Parathyroid adenoma (tissue), 2 donors: Measurements from ENCODE around the gene FOXO3.

Source experiments
- H2AFZ ChIP-seq: fragments of 300-600 bp; sonication (generic); one replicate; pipeline ENCODE4 v1.7.0; 2017; ENCODE audit warnings: antibody characterized with exemption, mild to moderate bottlenecking
- H3K27ac ChIP-seq: fragments of 300-600 bp; sonication (generic); one replicate; pipeline ENCODE4 v1.7.0; 2017
- H3K27me3 ChIP-seq: fragments of 300-600 bp; sonication (generic); one replicate; pipeline ENCODE4 v1.7.0; 2017; ENCODE audit warnings: low read length; ENCODE audit not compliant: control insufficient read depth, insufficient read depth
- H3K36me3 ChIP-seq: fragments of 300-600 bp; sonication (generic); one replicate; pipeline ENCODE4 v1.7.0; 2017; ENCODE audit warnings: low read length; ENCODE audit not compliant: control insufficient read depth, insufficient read depth
- H3K4me1 ChIP-seq: fragments of 300-600 bp; sonication (generic); one replicate; pipeline ENCODE4 v1.7.0; 2017; ENCODE audit warnings: control low read depth
- H3K4me2 ChIP-seq: fragments of 300-600 bp; sonication (generic); one replicate; pipeline ENCODE4 v1.7.0; 2017; ENCODE audit warnings: low read length
- H3K4me3 ChIP-seq: fragments of 300-600 bp; sonication (generic); one replicate; pipeline ENCODE4 v1.7.0; 2017; ENCODE audit warnings: low read depth, low read length
- H3K79me2 ChIP-seq: fragments of 300-600 bp; sonication (generic); one replicate; pipeline ENCODE4 v1.7.0; 2017; ENCODE audit warnings: control low read depth
- H3K9ac ChIP-seq: fragments of 300-600 bp; sonication (generic); one replicate; pipeline ENCODE4 v1.7.0; 2017; ENCODE audit warnings: mild to moderate bottlenecking
- H3K9me3 ChIP-seq: fragments of 300-600 bp; sonication (generic); one replicate; pipeline ENCODE4 v1.7.0; 2017; ENCODE audit warnings: low read length; ENCODE audit not compliant: control insufficient read depth
- CTCF ChIP-seq: fragments of 300-600 bp; sonication (generic); IDR thresholded peaks from one replicate; pipeline ENCODE4 v1.7.0; 2017; ENCODE audit warnings: antibody characterized with exemption, mild to moderate bottlenecking
- donor health status: primary hyperparathyroidism.

FOXO3 gene

GRCh38 chr6:108524528-108525248 is 36.0 kb upstream of the FOXO3 start:
- no peak for TF ChIP-seq CTCF
- Histone ChIP-seq H2AFZ (peak overlapping the region; percentile 13), H3K9ac (no peak overlapping the region), H3K4me2 (peak overlapping the region; percentile 31), H3K27ac (no peak overlapping the region), H3K9me3 (no peaks in the 10 kb centered on the region), H3K27me3 (no peaks in the 10 kb centered on the region), H3K4me3 (no peak overlapping the region), H3K4me1 (peaks cover 21% of the 10 kb centered on the region), H3K36me3 (no peaks in the 10 kb centered on the region), H3K79me2 (no peaks in the 10 kb centered on the region)

GRCh38 chr6:108526739-108527174 is 34.0 kb upstream of the FOXO3 start:
- no peak overlapping the region for H3K4me3 ChIP-seq
- H3K9me3 ChIP-seq, result no peaks in the 10 kb centered on the region
- H3K4me2 ChIP-seq, result peak overlapping the region; percentile 8
- no peak overlapping the region for H3K9ac ChIP-seq
- TF ChIP-seq CTCF, result peak; percentile 88
- H3K27ac ChIP-seq, result no peak overlapping the region
- H3K79me2 ChIP-seq, result no peaks in the 10 kb centered on the region
- H3K4me1 ChIP-seq, result peaks cover 21% of the 10 kb centered on the region
- no peak overlapping the region for H2AFZ ChIP-seq
- H3K27me3 ChIP-seq, result no peaks in the 10 kb centered on the region
- no peaks in the 10 kb centered on the region for H3K36me3 ChIP-seq

GRCh38 chr6:108528878-108529277 is 31.8 kb upstream of the FOXO3 start:
- no peak overlapping the region for H2AFZ ChIP-seq
- no peak for TF ChIP-seq CTCF
- H3K27me3 ChIP-seq, result no peaks in the 10 kb centered on the region
- no peak overlapping the region for H3K27ac ChIP-seq
- H3K9me3 ChIP-seq, result no peaks in the 10 kb centered on the region
- peaks cover 18% of the 10 kb centered on the region for H3K4me1 ChIP-seq
- H3K4me3 ChIP-seq, result no peak overlapping the region
- H3K36me3 ChIP-seq, result no peaks in the 10 kb centered on the region
- H3K79me2 ChIP-seq, result no peaks in the 10 kb centered on the region
- no peak overlapping the region for H3K4me2 ChIP-seq
- H3K9ac ChIP-seq, result no peak overlapping the region

GRCh38 chr6:108531332-108531731 is 29.4 kb upstream of the FOXO3 start:
- TF ChIP-seq CTCF, result no peak
- Histone ChIP-seq H2AFZ (no peak overlapping the region), H3K79me2 (no peaks in the 10 kb centered on the region), H3K27me3 (no peaks in the 10 kb centered on the region), H3K27ac (no peak overlapping the region), H3K9me3 (no peaks in the 10 kb centered on the region), H3K4me2 (no peak overlapping the region), H3K4me1 (peaks cover 3% of the 10 kb centered on the region), H3K4me3 (no peak overlapping the region), H3K9ac (no peak overlapping the region), H3K36me3 (no peaks in the 10 kb centered on the region)
